Muscle of back (tissue), 11 donors: Measurements from ENCODE around the gene INO80. TPM values are rescaled to one million over a fixed set of nuclear protein-coding genes. Genes with fewer than 3 reads are reported as not detected.

Experiments used
- DNase-seq, 3 donors: peaks; one replicate each; pipeline versions ENCODE4 v3.0.0 to v3.0.0-alpha.2; 2013
- polyA plus RNA-seq, 10 donors: library from polyadenylated mRNA; unstranded; fragments of 120-200 nt; gene quantifications; one replicate each; pipeline ENCODE4 v1.2.1, GENCODE V29; 2013; ENCODE audit not compliant: insufficient read length in 10 of 10

Gene INO80
- polyA plus RNA-seq, 10 donors = 11.9 to 19.0 (median 14.7) TPM

GRCh38 chr15:41006479-41006878, 109.6 kb downstream of the INO80 start:
- no peak for DNase-seq

- DNase-seq = no peak
Measured at GRCh38 chr15:41004490-41004889, 111.6 kb downstream of the INO80 start.

- DNase-seq = no peak
Measured at GRCh38 chr15:41001524-41002214, 114.4 kb downstream of the INO80 start.

GRCh38 chr15:40999190-40999589, 116.9 kb downstream of the INO80 start:
- DNase-seq = no peak

GRCh38 chr15:40995656-40996055, 120.4 kb downstream of the INO80 start:
- DNase-seq = no peak

- no peak for DNase-seq
Measured at GRCh38 chr15:40992825-40993224, 123.3 kb downstream of the INO80 start.

- DNase-seq = peak in 1 of 3 donors; percentile 41
Measured at GRCh38 chr15:40992241-40992741, 123.8 kb downstream of the INO80 start.

GRCh38 chr15:40991355-40991754, 124.7 kb downstream of the INO80 start:
- DNase-seq = no peak

- DNase-seq = no peak
Measured at GRCh38 chr15:40990789-40991188, 125.3 kb downstream of the INO80 start.

GRCh38 chr15:40990080-40990479, 126.0 kb downstream of the INO80 start:
- no peak for DNase-seq

- DNase-seq = no peak
Measured at GRCh38 chr15:40988156-40988555, 127.9 kb downstream of the INO80 start.

GRCh38 chr15:40986820-40987219, 129.3 kb downstream of the INO80 start:
- no peak for DNase-seq

- peak in 2 of 3 donors; percentile 27 to 66 for DNase-seq
Measured at GRCh38 chr15:40985541-40986330, 130.3 kb downstream of the INO80 start.

- DNase-seq = peak in 1 of 3 donors; percentile 54
Measured at GRCh38 chr15:40984964-40985363, 131.1 kb downstream of the INO80 start.

- DNase-seq = no peak
Measured at GRCh38 chr15:40984406-40984805, 131.7 kb downstream of the INO80 start.

GRCh38 chr15:40982855-40983254, 133.2 kb downstream of the INO80 start:
- DNase-seq = no peak

- no peak for DNase-seq
Measured at GRCh38 chr15:40981186-40981585, 134.9 kb downstream of the INO80 start.

GRCh38 chr15:40978562-40978961, 137.5 kb downstream of the INO80 start:
- no peak for DNase-seq

GRCh38 chr15:40978141-40978540, 137.9 kb downstream of the INO80 start:
- DNase-seq = no peak

GRCh38 chr15:40976819-40977218, 139.3 kb downstream of the INO80 start:
- DNase-seq = no peak

- DNase-seq = no peak
Measured at GRCh38 chr15:40974879-40975278, 141.2 kb downstream of the INO80 start.

- DNase-seq = no peak
Measured at GRCh38 chr15:40969363-40969762, 146.7 kb downstream of the INO80 start.
